ENCODE measurements around the gene KRT26.

DNA sequence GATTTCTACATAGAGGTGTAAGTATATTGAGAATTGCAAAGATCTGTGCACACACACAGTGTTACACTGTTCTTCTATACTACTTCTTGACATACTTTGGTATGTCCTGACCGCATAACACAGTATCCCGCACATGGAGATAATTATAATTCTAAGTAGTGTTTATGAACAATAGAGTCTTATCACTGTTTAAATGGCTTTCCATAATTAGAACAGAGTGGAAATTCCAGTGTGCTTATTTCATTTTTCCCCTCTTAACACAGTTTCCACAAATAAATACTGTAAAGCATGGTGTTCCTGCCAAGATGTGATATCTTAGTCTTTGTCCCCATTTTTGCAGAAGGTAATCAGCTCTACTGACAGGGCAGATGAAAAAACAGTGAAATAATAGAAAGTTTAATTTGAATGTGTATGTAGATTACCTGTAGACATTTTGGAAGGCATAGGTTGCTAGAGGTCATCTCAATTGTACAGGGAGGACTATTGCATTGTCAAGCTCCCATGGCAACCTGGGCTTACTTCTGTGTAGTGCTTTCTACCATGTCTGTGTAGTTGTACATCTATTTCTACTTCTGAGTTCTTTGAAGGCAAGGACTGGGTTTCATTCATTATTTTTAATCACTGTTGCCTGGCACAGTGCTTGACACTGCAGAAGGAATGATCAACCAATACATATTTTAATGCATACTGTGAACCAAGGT is 37.9 kb upstream of the KRT26 start:
- TF ChIP-seq CTCF (IDR thresholded peaks at IDR 0.05; ENCODE audit: poor library complexity, severe bottlenecking), result no peak
- no peak for TF ChIP-seq EZH2 (IDR thresholded peaks at IDR 0.05; ENCODE audit: borderline replicate concordance, insufficient read depth, low read length, poor library complexity, severe bottlenecking)
